HG03066 (cell line): Measurements from ENCODE around the gene MGLL.

Source experiments
- ATAC-seq: cut with Tn5 transposase; IDR thresholded peaks from one replicate; pipeline ENCODE4 v1.9.1; 2021; ENCODE audit warnings: low read depth; ENCODE audit not compliant: unreplicated experiment

The MGLL gene

GRCh38 chr3:127730666-127731295 is 91.5 kb downstream of the MGLL start:
- ATAC-seq, result no peak

GRCh38 chr3:127730171-127730570 is 92.1 kb downstream of the MGLL start:
- ATAC-seq, result no peak

- no peak for ATAC-seq
These were observed 92.7 kb downstream of the MGLL start for GRCh38 chr3:127729556-127730056.

- ATAC-seq, result no peak
These were observed 93.8 kb downstream of the MGLL start for GRCh38 chr3:127728417-127729015.

GRCh38 chr3:127726894-127727293 is 95.4 kb downstream of the MGLL start:
- ATAC-seq, result no peak

GRCh38 chr3:127723011-127723567 is 99.2 kb downstream of the MGLL start:
- ATAC-seq, result no peak

- ATAC-seq, result no peak
These were observed 100.1 kb downstream of the MGLL start for GRCh38 chr3:127722091-127722784.

GRCh38 chr3:127720985-127721935 is 101.1 kb downstream of the MGLL start:
- ATAC-seq, result no peak

GRCh38 chr3:127720161-127720823 is 102.0 kb downstream of the MGLL start:
- no peak for ATAC-seq

GRCh38 chr3:127719369-127719768 is 102.9 kb downstream of the MGLL start:
- no peak for ATAC-seq

GRCh38 chr3:127718916-127719290 is 103.4 kb downstream of the MGLL start:
- no peak for ATAC-seq

- ATAC-seq, result no peak
These were observed 103.9 kb downstream of the MGLL start for GRCh38 chr3:127718245-127718915.

GRCh38 chr3:127717357-127718244 is 104.7 kb downstream of the MGLL start:
- no peak for ATAC-seq

GRCh38 chr3:127716384-127716783 is 105.9 kb downstream of the MGLL start:
- ATAC-seq, result no peak

GRCh38 chr3:127715532-127715931 is 106.8 kb downstream of the MGLL start:
- ATAC-seq, result no peak

GRCh38 chr3:127714866-127715265 is 107.4 kb downstream of the MGLL start:
- no peak for ATAC-seq

GRCh38 chr3:127714125-127714571 is 108.2 kb downstream of the MGLL start:
- no peak for ATAC-seq
